ENCODE results near the gene CD300LB. TPM values are rescaled to one million over a fixed set of nuclear protein-coding genes. Genes with fewer than 3 reads are reported as not detected.

CD300LB gene
- total RNA-seq, 1 experiment from 2014 or later: not detected

GRCh38 chr17:74515941-74516340 is 15.3 kb downstream of the CD300LB start:
- H3K4me1 ChIP-seq (ENCODE audit: insufficient read depth, low read length): no peaks in the 10 kb centered on the region
- no peak overlapping the region for H3K14ac ChIP-seq (ENCODE audit: insufficient read depth, low read length)
- no peak for DNase-seq
- TF ChIP-seq, protein P1, sequence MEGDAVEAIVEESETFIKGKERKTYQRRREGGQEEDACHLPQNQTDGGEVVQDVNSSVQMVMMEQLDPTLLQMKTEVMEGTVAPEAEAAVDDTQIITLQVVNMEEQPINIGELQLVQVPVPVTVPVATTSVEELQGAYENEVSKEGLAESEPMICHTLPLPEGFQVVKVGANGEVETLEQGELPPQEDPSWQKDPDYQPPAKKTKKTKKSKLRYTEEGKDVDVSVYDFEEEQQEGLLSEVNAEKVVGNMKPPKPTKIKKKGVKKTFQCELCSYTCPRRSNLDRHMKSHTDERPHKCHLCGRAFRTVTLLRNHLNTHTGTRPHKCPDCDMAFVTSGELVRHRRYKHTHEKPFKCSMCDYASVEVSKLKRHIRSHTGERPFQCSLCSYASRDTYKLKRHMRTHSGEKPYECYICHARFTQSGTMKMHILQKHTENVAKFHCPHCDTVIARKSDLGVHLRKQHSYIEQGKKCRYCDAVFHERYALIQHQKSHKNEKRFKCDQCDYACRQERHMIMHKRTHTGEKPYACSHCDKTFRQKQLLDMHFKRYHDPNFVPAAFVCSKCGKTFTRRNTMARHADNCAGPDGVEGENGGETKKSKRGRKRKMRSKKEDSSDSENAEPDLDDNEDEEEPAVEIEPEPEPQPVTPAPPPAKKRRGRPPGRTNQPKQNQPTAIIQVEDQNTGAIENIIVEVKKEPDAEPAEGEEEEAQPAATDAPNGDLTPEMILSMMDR (conservative IDR thresholded peaks at IDR 0.05): no peak
- no peak overlapping the region for H3K18ac ChIP-seq (ENCODE audit: insufficient read length, low read depth, low read length)
- H3K4me2 ChIP-seq (ENCODE audit: insufficient read depth, insufficient read length, low read length): no peak overlapping the region
- no peak overlapping the region for H3T11ph ChIP-seq (ENCODE audit: low read length)
- no peak overlapping the region for H4K91ac ChIP-seq (ENCODE audit: insufficient read length, low read depth, low read length)
- no peak overlapping the region for H3K4ac ChIP-seq (ENCODE audit: low read depth, low read length)
- peaks cover 8% of the 10 kb centered on the region for H3K9me3 ChIP-seq (ENCODE audit: control insufficient read depth, low read depth, low read length)
- no peaks in the 10 kb centered on the region for H3K79me1 ChIP-seq (ENCODE audit: insufficient read depth, low read depth, low read length, poor library complexity, severe bottlenecking)
- no peaks in the 10 kb centered on the region for H3K4me1 Mint-ChIP-seq
- H4K8ac ChIP-seq (replicated peaks; ENCODE audit: insufficient read length, low read depth, low read length): no peak overlapping the region
- no peak overlapping the region for H2AFZ ChIP-seq (ENCODE audit: low read length)
- no peak overlapping the region for H3K4me3 Mint-ChIP-seq
- H3K56ac ChIP-seq (ENCODE audit: insufficient read length, low read depth, low read length): no peak overlapping the region
- H3K27me3 Mint-ChIP-seq (ENCODE audit: low read depth): peaks cover 65% of the 10 kb centered on the region
- H2BK15ac ChIP-seq (ENCODE audit: low read depth, low read length): no peak overlapping the region
- H2BK120ac ChIP-seq (ENCODE audit: low read depth, low read length, poor library complexity, severe bottlenecking): no peak overlapping the region
- no peak overlapping the region for H3K27ac ChIP-seq (ENCODE audit: insufficient read length, low read depth, low read length)
- H3K23ac ChIP-seq (ENCODE audit: insufficient read length, low read depth, low read length): no peak overlapping the region
- H4K5ac ChIP-seq (ENCODE audit: insufficient read length, low read depth, low read length): no peak overlapping the region
- H3K27me3 ChIP-seq (ENCODE audit: insufficient read depth, low read length): 0 out of 2 replicates have a peak, but pooled peaks cover 1% of the 10 kb centered on the region
- no peaks in the 10 kb centered on the region for H3K79me2 ChIP-seq (ENCODE audit: insufficient read depth, low read length)
- no peaks in the 10 kb centered on the region for H4K20me1 ChIP-seq (ENCODE audit: control insufficient read depth, insufficient read depth, insufficient read length)
- no CpG with 5 or more reads among the region's 4 CpGs for WGBS (ENCODE audit: extremely low coverage, insufficient read length, low lambda C conversion rate)
- H2AK5ac ChIP-seq (ENCODE audit: insufficient read length, low read length): no peak overlapping the region
- H3K23me2 ChIP-seq (ENCODE audit: insufficient read length, low read depth, low read length, poor library complexity, severe bottlenecking): no peaks in the 10 kb centered on the region
- peaks cover 11 to 12% (median 12%) of the 10 kb centered on the region in 3 experiments for H3K36me3 Mint-ChIP-seq (ENCODE audit: insufficient read depth in 1 of 3, low read depth in 3 of 3)
- no peak overlapping the region for H2BK5ac ChIP-seq (ENCODE audit: insufficient read length, low read length)
- H2BK20ac ChIP-seq (ENCODE audit: low read depth, low read length, poor library complexity, severe bottlenecking): no peak overlapping the region
- H3K27ac Mint-ChIP-seq: no peak overlapping the region
- no peak overlapping the region for H3K9ac ChIP-seq (ENCODE audit: extremely low read depth, insufficient read length, low read length)
- peaks cover 26 to 37% of the 10 kb centered on the region in 2 experiments for H3K9me3 Mint-ChIP-seq
- no peak overlapping the region for H2BK12ac ChIP-seq (ENCODE audit: insufficient read length, low read depth, low read length)
